GM18526 (cell line): ENCODE results near the gene CYP27C1.

Source experiments
- POLR2A ChIP-seq: IDR thresholded peaks from 3 replicates; pipeline ENCODE4 v1.6.1; 2011; ENCODE audit not compliant: insufficient read length; ENCODE audit errors: extremely low read depth

CYP27C1 gene

GRCh38 chr2:127153691-127154158 lies 66.4 kb downstream of the CYP27C1 start:
- no peak for TF ChIP-seq POLR2A

DNA sequence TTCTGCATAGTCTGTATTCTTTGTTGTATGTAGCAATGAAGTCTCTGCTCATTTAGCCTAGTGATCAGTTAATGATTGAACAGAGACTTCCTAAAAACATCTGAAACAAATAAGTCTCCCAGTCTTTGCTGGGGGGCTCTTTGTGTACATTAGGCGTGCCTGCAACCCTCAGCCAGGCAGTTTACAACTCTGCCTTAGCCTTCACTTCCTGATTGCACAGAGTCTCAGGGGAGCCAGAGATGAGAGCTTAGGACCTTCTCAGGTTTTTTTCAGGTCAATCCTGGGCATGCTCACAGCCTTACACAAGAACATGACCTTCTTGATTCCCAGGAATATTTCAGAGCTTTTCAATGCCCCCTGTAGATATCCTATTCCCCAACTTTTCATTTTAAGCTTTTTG lies 69.1 kb downstream of the CYP27C1 start:
- no peak for TF ChIP-seq POLR2A

DNA sequence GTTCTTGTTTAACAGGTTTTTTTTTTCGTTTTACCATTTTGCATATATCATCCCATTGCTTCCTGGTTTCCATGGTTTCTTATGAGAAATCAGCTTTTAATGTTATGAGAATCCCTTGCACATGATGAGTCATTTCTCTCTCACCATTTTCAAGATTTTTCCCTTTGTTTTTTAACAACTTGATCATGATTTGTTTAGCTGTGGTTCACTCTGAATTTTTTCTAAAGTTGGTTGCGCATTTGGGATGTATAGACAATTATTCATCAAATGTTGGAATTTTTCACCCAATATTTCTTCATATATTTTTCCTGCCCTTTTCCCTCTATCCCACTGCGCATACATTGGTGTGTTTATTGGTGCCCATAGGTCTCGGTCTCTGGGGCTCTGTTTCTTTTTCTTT lies 70.7 kb downstream of the CYP27C1 start:
- no peak for TF ChIP-seq POLR2A

DNA sequence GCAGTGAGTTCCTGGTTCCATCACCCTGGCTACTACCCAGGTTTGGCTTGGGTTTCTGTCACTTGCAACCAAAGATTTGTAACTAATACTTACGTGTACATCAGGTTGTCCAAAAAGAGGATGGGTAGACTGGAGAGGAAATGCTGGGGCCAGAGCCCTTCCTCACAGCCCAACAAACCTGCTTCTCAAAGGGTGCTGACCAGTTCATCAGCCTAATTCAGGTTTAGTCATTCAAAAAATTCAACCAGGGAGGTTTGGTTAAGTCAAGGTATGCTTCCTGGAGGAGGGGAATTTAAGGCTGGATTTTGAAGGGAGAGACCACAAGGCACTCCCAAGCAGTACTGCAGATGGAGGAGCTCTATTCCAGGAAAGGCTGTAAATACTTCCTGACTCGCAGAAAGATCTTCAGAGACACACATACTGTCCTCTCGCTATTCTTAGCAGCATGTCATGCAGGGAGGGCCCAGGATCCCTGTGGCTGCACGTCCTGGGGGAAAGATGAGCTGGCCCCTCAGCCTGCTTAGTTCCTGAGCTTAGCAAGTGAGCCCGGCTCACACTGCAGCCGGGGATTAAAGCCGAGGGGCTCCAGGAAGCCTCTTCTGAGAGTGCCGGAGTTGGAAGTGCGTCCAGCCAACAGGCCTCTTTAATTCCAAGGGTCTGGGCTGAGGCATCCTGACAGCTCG lies 73.1 kb downstream of the CYP27C1 start:
- no peak for TF ChIP-seq POLR2A

DNA sequence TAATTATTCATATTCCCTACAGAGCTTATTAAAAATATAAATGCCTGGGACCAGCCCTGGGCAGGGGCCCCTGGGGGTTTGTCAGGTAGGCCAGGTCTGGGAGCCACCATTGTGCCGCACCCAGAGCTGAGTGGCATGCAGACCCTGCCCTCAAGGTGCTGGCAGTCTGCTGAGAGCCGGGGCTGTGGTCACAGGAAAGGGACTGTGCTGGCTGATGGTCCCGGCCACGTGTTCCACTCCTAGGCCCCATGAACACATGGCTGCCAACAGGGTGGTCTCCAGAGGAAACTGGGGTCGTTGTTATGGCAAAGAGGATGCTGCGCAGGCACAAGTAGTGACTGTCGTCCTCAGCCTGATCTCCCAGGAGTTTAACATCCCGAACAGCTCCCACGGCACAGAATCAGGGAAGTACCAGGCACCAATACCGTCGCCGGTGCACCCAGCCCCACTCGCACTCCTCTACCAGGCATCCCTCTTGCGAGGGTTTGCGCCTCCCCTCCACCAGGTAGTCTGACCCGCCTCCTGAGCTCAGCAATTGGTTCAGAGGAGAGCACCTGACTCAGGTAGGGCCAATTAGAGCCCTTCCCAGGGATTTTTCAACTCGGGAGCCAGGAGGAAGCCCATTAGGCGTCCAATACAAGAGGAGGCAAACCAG lies 73.9 kb downstream of the CYP27C1 start:
- TF ChIP-seq POLR2A: no peak

GRCh38 chr2:127145280-127145895 lies 74.7 kb downstream of the CYP27C1 start:
- TF ChIP-seq POLR2A: no peak

GRCh38 chr2:127143841-127144782 lies 76.0 kb downstream of the CYP27C1 start:
- TF ChIP-seq POLR2A: no peak

DNA sequence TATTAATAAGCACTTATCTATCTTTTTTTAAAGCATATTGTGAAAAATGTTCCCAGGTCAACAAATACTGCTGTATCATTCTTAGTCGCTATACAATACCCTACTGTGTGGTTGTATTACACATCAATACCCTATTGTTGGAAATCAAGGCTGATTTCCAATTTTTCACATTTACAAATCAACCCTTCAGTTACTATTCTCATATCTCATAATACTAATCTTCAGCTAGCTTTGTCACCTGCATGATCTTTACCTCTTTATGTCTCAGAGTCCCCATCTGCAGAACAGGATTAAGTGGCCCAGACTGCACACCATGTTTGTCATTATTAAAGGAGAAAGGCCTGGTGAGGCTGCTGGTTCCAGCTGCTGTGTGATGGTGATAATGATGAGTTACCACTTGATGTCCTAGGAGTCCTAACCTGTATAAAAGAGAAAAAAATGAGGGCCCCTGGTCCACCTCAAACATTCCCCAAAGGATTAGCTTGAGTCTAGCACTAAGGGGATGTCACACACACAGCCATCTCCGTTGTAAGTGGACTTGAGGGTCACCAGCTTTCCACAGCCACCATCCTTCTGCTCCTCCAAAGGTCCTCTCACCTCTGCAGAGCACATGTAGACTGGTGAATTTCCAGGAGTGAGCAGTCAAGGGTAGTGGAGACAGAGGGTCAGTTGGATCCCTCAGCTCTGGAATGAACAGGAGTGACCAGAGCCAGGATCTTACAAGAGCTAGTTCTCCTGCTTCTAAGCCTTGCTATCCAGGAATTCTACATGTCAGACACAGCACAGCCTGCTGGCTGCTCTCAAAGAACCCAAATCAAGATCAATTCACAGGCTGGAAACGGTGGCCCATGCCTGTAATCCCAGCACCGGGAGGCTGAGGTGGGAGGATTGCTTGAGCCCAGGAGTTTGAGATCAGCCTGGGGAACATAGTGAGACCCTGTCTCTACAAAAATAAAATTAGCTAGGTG lies 77.2 kb downstream of the CYP27C1 start:
- no peak for TF ChIP-seq POLR2A

- TF ChIP-seq POLR2A: no peak
These were observed 79.6 kb downstream of the CYP27C1 start for GRCh38 chr2:127140538-127140937.

DNA sequence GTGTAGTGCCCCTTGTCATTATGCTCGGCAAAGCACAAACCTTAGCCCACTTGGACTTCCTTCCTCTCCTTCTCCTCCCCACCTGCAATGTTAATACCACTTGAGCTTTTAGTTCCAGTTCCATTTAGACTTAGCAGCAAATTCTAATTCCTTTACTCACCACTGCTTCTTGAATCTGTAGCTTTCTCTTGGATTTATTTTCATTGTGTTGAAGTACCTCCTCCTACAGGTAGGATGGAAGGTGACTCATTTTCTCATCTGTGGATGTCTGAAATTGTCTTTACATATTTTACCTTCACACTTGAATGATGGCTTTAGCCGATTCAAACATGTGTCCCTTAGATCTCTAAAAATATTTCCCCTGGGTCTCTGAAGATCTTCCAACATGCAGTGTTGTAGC lies 80.3 kb downstream of the CYP27C1 start:
- no peak for TF ChIP-seq POLR2A

DNA sequence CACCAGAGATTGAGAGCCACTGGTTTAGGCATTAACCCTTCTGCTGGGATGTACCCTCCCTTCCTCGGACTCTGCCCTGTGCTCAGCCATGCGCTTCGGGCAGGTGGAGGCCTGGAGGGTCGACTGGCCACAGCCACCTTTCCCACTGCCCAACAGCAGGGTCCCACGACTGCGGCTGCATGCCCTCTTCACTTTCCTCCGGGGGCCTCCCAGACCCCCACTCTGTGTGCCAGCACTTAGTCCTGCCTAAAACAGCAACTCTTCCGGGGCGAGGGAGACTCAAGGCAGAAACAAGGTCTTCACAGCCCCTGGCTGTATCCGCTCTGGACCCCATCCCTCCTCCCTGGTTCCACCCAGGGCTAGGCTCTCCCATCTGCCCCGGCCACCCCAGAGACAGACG lies 81.8 kb downstream of the CYP27C1 start:
- TF ChIP-seq POLR2A: no peak

DNA sequence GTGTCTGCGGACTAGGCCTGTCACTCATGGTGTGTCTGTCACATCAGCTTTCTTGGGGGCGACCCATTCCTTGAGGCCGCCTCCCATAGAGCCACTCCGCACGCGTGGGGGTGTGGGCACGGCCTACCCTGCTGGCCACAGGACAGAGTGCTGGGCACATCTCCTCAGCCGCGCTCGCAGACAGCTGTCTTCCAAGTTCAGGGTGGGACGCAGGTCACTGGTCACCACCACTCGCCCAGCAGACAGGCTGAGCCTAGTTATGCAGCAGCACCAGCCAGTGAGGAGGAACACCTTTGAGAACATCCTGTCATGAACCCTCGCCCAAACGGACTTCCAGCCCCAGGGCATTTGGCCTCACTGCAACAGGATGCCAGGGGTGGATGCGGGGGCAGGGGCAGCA lies 82.4 kb downstream of the CYP27C1 start:
- no peak for TF ChIP-seq POLR2A

- TF ChIP-seq POLR2A: no peak
These were observed 82.9 kb downstream of the CYP27C1 start for GRCh38 chr2:127137225-127137624.

GRCh38 chr2:127134833-127135830 lies 85.0 kb downstream of the CYP27C1 start:
- TF ChIP-seq POLR2A: no peak
